DOHH2 (cell line): ENCODE data around the gene ZBED1.

ENCODE experiments used
- H3F3A ChIP-seq: fragments of 200-600 bp; sonication (generic), shearing (Covaris generic); 2 replicates; pipeline ENCODE4 v1.6.0; 2016; ENCODE audit warnings: antibody characterized with exemption, mild to moderate bottlenecking; ENCODE audit not compliant: control insufficient read depth, insufficient read depth
- H3K27ac ChIP-seq: fragments of 200-600 bp; sonication (generic); 2 replicates; pipeline ENCODE4 v1.5.1; 2014; ENCODE audit warnings: low read depth, mild to moderate bottlenecking, low read length, moderate library complexity
- H3K27me3 ChIP-seq: fragments of 200-600 bp; sonication (generic); 2 replicates; pipeline ENCODE4 v1.6.1; 2014; ENCODE audit warnings: mild to moderate bottlenecking, low read length, mixed read lengths; ENCODE audit not compliant: control insufficient read depth
- H3K36me3 ChIP-seq: fragments of 200-600 bp; sonication (generic); 2 replicates; pipeline ENCODE4 v1.6.1; 2014; ENCODE audit warnings: mild to moderate bottlenecking, low read length, moderate library complexity, mixed read lengths; ENCODE audit not compliant: control insufficient read depth
- H3K4me1 ChIP-seq: fragments of 200-600 bp; sonication (generic); 2 replicates; pipeline ENCODE4 v1.6.1; 2014; ENCODE audit warnings: mild to moderate bottlenecking, low read length, mixed read lengths; ENCODE audit not compliant: control insufficient read depth
- H3K4me2 ChIP-seq: fragments of 200-600 bp; sonication (generic); 2 replicates; pipeline ENCODE4 v1.6.0; 2014; ENCODE audit warnings: mild to moderate bottlenecking, low read length, moderate library complexity
- H3K4me3 ChIP-seq: fragments of 200-600 bp; sonication (generic); 2 replicates; pipeline ENCODE4 v1.5.1; 2014; ENCODE audit warnings: mild to moderate bottlenecking, low read length, mixed read lengths
- H3K79me2 ChIP-seq: fragments of 200-600 bp; sonication (generic); 2 replicates; pipeline ENCODE4 v1.6.1; 2014; ENCODE audit warnings: mild to moderate bottlenecking, low read length, mixed read lengths; ENCODE audit not compliant: control insufficient read depth
- H3K9me2 ChIP-seq: fragments of 200-600 bp; sonication (generic); replicated peaks from 2 replicates; pipeline ENCODE4 v1.6.1; 2014; ENCODE audit warnings: mild to moderate bottlenecking, low read length, mixed read lengths; ENCODE audit not compliant: control insufficient read depth
- H3K9me3 ChIP-seq: fragments of 200-600 bp; sonication (generic); 2 replicates; pipeline ENCODE4 v1.6.1; 2014; ENCODE audit warnings: antibody characterized with exemption, low read length, mixed read lengths; ENCODE audit not compliant: control insufficient read depth, insufficient read depth
- H4K20me1 ChIP-seq: fragments of 200-600 bp; sonication (generic); 2 replicates; pipeline ENCODE4 v1.6.0; 2014; ENCODE audit warnings: low read depth, mild to moderate bottlenecking, antibody characterized with exemption, low read length, moderate library complexity; ENCODE audit not compliant: control insufficient read depth, insufficient read depth
- EZH2phosphoT487 ChIP-seq: fragments of 200-600 bp; sonication (generic); IDR thresholded peaks from 2 replicates; pipeline ENCODE4 v1.6.1; 2017; ENCODE audit warnings: borderline replicate concordance, mild to moderate bottlenecking, antibody characterized with exemption, low read length, moderate library complexity, mixed read lengths
- TF ChIP-seq, protein P1 (sequence below): fragments of 200-600 bp; sonication (generic); IDR thresholded peaks from one replicate; pipeline ENCODE4 v1.5.1; 2014; ENCODE audit warnings: antibody characterized with exemption, mild to moderate bottlenecking, low read depth, low read length; ENCODE audit not compliant: poor library complexity, severe bottlenecking

Gene ZBED1

DNA sequence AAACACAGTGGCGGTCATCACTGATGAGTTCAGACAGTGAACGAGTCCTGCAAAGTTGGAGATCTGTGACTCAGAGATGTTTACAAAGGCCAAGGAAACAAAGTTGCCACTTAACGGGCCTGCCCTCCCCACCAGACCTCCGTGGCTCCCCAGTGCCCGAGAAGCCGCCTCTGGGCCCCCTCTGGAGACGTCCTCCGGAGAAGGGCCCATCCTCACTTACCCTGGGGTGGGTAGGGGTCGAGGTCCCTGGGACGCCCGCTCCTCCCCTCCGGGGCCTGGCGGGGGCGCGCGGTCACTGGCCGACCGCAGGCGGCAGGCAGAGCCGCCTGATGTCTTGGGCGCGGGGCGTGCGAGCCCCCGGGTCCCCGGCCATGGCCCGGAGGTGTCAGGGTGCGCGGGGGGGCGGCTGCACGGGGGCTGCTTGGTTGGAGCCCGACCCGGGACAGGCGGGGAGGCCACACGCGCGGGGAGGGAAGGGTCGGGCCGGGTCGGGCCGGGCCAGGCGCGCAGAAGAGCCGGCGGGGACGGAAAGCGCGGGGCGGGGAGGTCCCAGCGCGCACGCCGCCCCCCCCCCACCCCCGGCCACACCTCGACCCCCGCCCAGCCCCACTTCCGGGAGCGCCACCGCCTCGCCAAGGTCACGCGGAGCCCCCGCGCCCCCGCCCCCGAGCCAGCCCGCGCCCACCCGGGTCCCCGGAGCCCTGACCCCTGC is 529 bp downstream of the ZBED1 start:
- peak overlapping the region; percentile 89 for H3K4me3 ChIP-seq
- peaks cover 33% of the 10 kb centered on the region for H3K4me1 ChIP-seq
- peaks cover 7% of the 10 kb centered on the region for H3F3A ChIP-seq
- H3K79me2 ChIP-seq: peaks cover 50% of the 10 kb centered on the region
- no peaks in the 10 kb centered on the region for H3K9me3 ChIP-seq
- H3K9me2 ChIP-seq: no peaks in the 10 kb centered on the region
- H3K27ac ChIP-seq: peak overlapping the region; percentile 45
- H3K36me3 ChIP-seq: peaks cover 41% of the 10 kb centered on the region
- TF ChIP-seq, protein P1, sequence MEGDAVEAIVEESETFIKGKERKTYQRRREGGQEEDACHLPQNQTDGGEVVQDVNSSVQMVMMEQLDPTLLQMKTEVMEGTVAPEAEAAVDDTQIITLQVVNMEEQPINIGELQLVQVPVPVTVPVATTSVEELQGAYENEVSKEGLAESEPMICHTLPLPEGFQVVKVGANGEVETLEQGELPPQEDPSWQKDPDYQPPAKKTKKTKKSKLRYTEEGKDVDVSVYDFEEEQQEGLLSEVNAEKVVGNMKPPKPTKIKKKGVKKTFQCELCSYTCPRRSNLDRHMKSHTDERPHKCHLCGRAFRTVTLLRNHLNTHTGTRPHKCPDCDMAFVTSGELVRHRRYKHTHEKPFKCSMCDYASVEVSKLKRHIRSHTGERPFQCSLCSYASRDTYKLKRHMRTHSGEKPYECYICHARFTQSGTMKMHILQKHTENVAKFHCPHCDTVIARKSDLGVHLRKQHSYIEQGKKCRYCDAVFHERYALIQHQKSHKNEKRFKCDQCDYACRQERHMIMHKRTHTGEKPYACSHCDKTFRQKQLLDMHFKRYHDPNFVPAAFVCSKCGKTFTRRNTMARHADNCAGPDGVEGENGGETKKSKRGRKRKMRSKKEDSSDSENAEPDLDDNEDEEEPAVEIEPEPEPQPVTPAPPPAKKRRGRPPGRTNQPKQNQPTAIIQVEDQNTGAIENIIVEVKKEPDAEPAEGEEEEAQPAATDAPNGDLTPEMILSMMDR: peak; percentile 43
- no peak for TF ChIP-seq EZH2phosphoT487
- H4K20me1 ChIP-seq: 0 out of 2 replicates have a peak, but pooled peaks cover 3% of the 10 kb centered on the region
- peak overlapping the region; percentile 83 for H3K4me2 ChIP-seq
- no peaks in the 10 kb centered on the region for H3K27me3 ChIP-seq

DNA sequence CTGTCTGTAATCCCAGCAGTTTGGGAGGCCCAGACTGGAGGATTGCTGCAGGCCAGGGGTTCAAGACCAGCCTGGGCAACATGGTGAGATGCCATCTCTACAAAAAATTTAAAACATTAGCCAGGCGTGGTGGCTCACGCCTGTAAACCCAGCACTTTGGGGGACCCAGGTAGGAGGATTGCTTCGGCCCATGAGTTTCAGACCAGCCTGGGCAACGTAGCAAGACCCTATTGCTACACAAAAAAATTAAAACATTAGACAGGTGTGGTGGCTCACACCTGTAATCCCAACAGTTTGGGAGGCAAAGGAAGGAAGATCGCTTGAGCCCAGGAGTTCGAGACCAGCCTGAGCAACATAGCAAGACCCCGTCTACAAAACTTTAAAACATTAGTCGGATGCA is 1.3 kb downstream of the ZBED1 start:
- no peak for TF ChIP-seq EZH2phosphoT487
- TF ChIP-seq, protein P1: no peak
- Histone ChIP-seq H3K9me3 (no peaks in the 10 kb centered on the region), H4K20me1 (0 out of 2 replicates have a peak, but pooled peaks cover 3% of the 10 kb centered on the region), H3K4me1 (peaks cover 33% of the 10 kb centered on the region), H3K27me3 (no peaks in the 10 kb centered on the region), H3K4me3 (peak overlapping the region; percentile 89), H3K79me2 (peaks cover 53% of the 10 kb centered on the region), H3K36me3 (peaks cover 41% of the 10 kb centered on the region), H3K27ac (peak overlapping the region; percentile 45), H3K4me2 (peak overlapping the region; percentile 83), H3F3A (peaks cover 7% of the 10 kb centered on the region), H3K9me2 (no peaks in the 10 kb centered on the region)

DNA sequence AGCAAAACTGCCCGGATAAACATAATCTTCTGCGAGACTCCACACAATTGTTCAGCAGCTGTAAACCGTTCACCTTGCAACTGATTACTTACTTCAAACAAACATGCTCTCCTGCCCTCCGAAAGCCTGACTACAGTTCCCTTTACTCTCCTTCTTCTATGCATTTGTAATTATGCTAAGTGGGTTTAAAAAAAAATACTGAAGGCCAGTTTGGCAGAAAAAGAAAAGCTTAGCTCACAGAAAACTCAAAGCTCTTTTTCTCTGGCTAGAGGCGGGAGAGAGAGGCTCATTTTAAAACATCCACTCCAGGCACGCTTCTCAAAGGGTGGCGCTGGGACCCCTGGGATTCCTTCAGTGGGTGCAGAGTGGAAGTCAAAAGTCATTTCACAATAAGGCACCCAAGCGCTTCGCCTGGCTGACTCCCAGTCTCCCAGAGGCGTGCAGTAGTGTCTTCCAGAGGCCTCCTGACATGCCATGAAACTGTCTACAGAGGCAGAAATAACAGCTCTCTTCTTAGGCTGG is 1.9 kb downstream of the ZBED1 start:
- peak overlapping the region; percentile 89 for H3K4me3 ChIP-seq
- TF ChIP-seq, protein P1: no peak
- no peak for TF ChIP-seq EZH2phosphoT487
- peaks cover 7% of the 10 kb centered on the region for H3F3A ChIP-seq
- no peaks in the 10 kb centered on the region for H3K9me3 ChIP-seq
- H3K4me2 ChIP-seq: peak overlapping the region; percentile 83
- H3K27ac ChIP-seq: peak overlapping the region; percentile 45
- H4K20me1 ChIP-seq: 0 out of 2 replicates have a peak, but pooled peaks cover 3% of the 10 kb centered on the region
- peaks cover 33% of the 10 kb centered on the region for H3K4me1 ChIP-seq
- no peaks in the 10 kb centered on the region for H3K9me2 ChIP-seq
- H3K27me3 ChIP-seq: no peaks in the 10 kb centered on the region
- peaks cover 58% of the 10 kb centered on the region for H3K79me2 ChIP-seq
- H3K36me3 ChIP-seq: peaks cover 41% of the 10 kb centered on the region
